ENCODE data around the gene SYNPR.

SYNPR gene

DNA sequence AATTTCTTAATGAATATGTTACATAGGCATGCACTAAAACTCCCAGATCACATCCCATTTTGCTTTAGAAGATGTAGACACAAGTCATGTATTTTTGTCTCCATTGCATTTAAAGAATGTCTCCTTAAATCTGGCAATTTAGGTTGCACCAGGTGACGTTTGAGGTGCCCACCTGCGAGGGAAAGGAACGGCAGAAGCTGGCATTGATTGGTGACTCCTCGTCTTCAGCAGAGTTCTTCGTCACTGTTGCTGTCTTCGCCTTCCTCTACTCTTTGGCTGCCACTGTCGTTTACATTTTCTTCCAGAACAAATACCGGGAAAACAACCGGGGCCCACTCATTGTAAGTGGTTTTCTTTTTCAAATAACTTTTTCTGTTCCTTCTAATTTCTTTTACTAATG is 278.3 kb downstream of the SYNPR start:
- DNase-seq (ENCODE audit: low spot score), result no peak

DNA sequence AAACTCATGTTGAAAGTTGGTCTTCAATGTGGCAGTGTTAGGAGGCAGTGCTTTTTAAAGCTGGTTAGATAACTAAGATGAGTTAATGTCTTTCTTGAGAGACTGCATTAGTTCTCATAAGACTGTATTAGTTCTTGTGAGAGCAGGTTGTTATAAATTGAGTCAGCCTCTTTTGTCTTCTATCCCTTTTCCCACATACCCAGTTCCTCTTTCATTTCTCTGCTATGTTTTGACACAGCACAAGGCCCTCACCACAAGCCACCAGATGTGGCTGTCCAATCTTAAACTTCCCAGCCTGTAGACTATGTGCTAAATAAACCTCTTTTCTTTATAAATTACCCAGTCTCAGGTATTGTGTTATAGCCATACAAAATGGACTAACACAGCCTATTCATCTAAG is 279.8 kb downstream of the SYNPR start:
- DNase-seq (ENCODE audit: low spot score), result no peak

DNA sequence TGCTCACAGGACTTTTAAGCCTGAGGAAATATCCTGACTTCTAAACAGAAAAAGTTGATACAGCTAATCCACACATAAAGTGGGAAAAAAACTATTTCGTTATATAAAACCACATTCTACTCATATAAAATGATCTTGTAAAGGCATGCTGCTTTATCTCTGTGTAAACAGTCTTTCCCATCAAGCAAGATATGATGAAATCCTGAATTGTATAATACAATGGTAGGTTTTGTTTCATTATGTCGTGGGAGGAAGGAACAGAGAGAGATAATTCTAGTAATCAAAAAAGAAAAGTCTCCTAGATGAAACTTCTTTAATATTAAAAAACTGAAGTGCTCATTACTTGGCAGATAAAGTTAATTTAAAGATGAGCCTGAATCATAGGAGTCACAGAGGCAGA is 281.8 kb downstream of the SYNPR start:
- no peak for DNase-seq (ENCODE audit: low spot score)

DNA sequence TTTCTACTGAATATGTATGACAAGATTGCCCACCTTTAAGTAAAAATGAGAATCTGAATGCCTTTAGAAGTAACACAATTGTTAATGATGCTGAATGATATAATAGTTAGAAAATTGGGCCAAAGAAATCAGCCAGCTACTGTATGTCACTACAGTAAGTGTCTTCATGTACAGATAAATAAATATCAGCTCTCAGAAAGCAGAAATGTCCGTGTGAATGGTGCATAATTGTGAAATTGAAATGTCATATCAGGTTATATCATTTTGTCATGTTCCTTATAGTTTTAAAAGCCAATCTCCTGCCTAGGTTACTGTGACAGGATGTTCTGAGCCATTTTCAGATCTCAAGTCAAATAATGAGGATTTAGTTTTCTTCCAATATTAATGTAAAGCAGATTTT is 283.8 kb downstream of the SYNPR start:
- DNase-seq (ENCODE audit: low spot score), result no peak

DNA sequence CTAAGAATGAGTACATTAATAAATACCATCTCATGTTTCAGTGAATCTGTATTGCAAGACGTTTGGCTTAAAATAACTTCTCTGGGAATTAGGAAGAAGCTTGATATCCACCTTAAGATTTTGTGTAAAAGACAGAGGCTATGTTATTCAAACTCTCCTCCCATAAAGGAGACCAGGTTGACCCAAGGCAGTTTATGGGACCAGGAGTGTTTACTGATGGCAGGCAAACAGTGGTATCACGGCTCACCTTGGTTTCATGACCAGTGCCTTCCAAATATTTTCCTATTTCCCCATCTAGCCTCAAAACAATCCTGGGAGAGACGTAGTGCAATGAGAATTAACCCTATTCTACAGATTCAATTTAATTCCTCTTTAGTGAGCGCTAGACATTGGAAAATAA is 284.2 kb downstream of the SYNPR start:
- DNase-seq (ENCODE audit: low spot score), result no peak

DNA sequence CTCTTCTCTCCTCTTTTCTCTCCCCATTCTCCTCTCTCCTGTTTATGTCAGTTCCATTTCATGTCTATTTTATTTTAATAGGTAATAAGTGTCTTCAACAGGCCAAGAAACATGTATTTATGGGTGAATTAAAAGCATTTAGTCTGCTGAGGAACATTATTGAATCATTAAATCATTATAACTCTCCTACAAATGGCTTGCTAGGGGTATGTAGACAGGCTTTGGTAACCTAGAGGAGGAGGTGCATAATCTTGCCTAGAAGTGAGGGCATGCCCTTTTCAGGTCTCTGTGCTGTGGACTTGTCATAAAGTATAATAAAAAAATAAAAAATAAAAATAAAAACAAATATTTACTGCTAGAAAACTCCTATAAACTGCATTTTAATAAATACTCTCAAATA is 285.5 kb downstream of the SYNPR start:
- DNase-seq (ENCODE audit: low spot score), result no peak

DNA sequence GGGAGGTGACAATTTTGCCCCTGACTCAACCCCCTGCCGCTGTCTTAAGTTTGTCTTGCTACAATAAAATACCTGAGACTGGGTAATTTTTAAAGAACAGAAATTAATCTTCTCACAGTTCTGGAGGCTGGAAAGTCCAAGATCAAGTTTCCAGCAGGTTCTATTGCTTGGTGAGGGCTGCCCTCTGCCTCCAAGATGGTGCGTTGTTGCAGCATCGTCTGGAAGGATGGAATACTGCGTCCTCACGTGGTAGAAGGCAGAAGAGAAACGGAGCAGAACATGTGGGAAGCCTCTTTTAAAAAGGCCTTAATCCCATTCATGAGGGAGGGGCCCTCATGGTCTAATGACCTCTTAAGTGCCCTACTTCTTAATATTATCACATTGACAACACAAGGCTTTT is 287.1 kb downstream of the SYNPR start:
- no peak for DNase-seq (ENCODE audit: low spot score)

DNA sequence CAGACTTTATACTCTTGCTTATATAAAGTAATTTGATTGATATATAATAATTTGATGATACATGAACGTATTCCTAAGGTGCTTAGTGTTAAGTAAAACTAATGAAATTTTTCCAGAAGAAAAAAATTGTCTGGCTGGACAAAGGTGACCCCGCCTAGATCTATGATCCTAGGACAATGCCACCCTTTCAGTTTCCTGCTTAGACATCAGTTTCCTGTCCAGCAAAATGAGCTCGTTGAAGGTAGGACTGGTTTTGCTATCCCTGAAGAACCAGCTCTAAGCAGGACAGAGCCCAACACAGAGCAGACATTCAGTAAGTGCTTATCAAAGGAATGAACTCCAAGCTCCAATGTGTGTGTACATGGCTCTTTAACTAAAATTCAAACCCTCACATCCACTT is 293.6 kb downstream of the SYNPR start:
- no peak for DNase-seq (ENCODE audit: low spot score)

DNA sequence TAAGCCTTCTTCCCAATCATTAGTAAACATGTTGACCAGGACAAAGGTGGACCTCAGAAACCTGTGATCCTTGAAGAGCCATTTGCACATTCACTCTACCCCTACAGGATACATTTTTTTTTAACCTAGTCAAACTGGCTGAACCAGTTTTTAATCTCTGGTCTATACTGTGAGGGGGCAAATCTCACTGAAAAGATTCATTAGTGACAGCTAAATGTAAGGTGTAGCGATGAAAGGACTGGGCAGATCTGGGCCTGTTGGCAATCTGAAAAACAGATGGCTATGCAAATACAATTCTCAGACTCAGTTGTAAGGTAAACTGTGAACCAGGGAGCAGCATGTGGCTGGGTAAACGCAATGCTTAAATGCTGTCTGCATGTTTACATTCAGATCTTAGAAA is 298.7 kb downstream of the SYNPR start:
- no peak for DNase-seq (ENCODE audit: low spot score)

DNA sequence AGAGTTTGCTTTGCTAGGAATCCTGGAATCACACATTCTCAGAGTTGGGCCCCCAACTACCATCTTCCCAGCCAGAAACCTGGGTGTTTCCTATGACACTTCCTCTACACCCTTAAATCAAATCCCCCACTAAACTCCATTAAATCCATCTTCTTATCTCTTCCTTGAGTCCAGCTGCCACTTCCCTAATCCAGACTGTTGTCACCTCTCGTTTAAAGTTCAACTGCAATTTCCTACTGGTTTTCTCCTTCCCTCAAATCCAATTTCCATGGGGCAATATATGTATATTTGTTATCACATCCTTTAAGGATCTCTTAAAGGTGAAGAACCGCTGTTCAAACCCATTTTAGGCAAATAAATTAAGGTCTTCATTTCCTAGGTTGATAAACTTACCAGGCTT is 300.8 kb downstream of the SYNPR start:
- no peak for DNase-seq (ENCODE audit: low spot score)

DNA sequence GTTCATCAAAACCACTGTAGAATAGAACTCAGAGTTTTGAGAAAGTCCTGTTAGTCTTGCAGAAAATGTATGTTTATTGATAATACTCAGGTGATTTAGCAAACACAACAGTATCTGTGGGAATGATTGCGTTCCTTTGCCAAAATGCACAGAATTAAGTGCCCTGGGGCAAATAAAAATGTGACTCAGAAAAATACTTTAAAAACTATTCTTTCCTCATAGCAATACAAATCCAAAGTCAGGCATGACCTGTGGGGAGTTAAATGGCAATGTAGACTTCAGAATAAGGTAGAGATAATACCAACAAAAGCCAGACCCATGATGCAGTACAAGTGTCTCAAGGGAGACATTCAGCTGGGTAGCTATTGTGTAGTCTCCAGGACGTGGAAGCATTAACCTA is 302.0 kb downstream of the SYNPR start:
- DNase-seq (ENCODE audit: low spot score), result no peak

DNA sequence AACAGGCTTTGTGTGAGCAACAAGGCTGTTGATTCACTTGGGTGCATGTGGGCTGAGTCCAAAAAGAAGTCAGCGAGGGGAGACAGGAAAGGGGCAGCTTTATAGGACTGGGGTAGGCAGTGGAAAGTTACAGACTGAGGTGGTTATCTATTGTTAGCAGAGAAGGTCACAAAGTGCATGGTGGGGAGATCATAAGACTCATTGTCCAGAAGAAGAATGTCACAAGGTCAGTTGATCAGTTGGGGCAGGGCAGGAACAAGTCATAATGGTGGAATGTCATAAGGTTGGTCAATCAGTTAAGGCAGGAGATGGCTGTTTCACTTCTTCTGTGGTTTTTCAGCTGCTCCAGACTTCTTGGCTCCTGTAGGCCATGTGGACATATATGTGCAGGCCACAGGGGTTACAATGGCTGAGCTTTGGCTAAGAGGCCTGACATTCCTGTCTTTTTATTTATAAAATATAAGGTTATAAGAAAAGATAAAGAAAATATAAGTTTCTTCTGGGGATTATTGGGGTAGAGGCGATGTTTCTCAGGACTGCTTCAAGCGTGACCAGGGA is 304.9 kb downstream of the SYNPR start:
- no peak for DNase-seq (ENCODE audit: low spot score)

DNA sequence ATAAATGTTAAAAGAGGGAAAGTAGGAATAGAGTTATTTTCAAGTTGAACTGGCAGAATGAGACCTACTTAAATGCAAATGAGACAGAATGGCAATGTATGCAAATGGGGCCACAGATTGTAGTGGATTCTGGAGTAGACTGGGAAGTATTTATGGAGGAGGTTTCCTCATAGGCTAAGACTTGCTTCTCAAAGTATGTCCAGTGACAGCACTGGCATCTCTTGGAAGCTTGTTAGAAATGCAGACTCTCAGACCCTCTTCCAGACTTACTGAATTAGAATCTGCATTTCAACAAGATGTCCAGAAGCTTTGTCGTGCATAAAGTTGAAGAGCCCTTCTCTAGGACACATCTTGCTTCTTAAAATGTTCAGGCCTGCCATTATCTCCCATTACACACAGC is 306.6 kb downstream of the SYNPR start:
- DNase-seq (ENCODE audit: low spot score), result no peak

DNA sequence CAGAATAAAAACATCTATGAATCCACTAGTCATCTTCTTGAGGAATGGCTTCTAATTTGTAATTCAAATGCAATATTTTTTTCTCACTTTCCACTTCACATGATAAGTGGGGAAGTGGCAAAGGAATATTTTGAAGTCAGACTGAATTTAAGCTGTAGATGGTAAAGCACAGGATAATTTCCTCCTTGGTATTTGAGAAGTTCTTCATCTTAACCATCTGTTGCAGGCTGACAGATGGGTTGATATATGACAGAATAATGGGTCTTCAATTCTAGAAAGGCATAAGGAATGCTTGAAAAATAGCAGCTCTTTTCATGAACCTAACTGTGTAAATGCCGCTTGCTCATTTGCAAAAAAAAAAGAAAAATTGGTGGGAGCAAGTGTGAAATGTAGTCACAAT is 307.8 kb downstream of the SYNPR start:
- DNase-seq (ENCODE audit: low spot score), result no peak

DNA sequence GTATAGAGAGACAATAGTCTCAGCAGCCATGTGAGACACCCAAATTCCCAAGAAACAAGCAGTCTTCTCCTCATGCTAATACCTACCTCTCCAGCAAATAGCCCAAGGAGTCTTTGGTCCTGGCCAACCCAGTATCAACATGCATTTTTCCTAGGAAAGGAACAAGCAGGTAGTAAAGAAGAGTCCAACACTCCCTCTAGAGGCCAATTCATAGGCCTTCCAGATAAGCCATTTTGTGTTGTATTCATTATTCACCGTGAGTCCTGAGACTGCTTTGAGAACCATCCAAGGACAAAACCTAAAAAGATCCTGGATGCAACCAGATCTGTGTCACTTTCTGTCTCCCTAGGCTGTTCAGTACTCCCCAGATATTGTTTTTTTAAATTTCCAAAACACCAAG is 310.8 kb downstream of the SYNPR start:
- DNase-seq (ENCODE audit: low spot score), result no peak

DNA sequence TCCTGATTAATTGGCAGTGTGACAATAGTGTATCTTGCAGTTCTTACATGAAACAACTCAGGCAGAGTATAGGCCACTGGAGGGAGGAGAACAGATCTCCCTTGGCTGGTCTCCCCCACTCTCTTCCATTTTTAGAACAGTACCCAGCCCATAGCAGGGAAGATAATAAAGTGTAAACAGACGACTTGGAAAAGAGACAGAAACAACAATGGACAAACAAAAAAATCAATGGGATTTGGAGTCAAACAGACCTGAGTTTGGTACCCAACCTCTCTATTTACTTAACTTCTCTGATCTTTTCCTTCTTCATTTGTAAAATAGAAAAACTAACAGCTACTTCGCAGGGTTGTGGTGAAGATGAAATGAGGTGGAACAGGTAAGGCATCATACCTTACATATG is 315.7 kb downstream of the SYNPR start:
- no peak for DNase-seq (ENCODE audit: low spot score)

DNA sequence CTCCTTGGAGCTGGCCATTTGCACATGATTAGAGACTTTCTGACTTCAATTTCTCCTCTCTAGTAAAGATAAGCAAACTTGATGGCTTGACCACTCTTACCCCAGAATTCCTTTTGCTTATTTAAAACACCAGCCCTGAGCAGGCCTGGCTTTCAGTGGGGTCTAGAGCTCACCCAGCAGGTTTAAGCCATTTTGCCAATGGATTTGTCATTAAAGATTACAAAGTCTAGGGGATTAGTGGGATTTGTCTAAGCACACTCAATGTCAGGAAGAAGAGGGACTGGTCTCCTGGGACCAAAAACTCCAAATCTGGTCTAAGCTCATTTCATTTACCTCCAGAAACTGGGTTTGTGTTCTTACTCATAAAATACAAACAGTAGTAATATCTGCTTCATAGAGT is 317.1 kb downstream of the SYNPR start:
- no peak for DNase-seq (ENCODE audit: low spot score)

DNA sequence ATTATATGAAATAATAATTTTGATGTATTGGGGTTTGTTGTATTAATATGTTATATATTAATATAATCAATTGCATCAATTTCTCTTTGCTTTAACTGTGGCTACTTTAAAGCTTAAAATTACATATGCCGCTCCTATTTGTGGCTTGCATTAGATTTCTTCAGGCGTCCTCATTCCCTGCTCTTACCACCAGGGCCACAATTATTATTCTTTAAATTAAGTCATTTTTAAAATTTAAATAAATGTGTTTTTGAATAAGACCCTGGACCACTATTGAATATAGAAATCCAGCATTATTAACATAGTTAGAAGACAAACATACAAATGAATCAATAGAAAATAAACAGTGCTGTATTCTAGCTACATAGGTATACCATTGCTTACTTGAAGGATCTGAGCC is 318.9 kb downstream of the SYNPR start:
- DNase-seq (ENCODE audit: low spot score), result no peak

DNA sequence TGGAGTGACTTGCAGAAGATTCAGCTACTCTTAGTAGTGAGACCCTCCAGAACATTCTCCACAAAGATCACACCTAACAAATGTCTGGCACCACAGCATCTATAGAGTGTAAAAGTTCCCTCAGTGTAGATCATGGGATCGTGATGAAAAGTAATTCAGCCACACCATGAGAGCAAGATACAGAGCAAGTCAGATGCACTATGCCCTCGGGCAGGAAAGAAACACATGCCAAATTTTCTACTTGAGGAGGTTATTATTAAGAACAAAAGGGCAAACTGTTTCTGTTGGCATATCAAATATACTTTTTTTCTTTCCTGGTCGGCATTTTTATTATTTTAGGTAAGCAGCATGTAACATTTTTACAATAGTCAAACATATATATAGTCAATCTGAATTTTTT is 329.6 kb downstream of the SYNPR start:
- no peak for DNase-seq (ENCODE audit: low spot score)

DNA sequence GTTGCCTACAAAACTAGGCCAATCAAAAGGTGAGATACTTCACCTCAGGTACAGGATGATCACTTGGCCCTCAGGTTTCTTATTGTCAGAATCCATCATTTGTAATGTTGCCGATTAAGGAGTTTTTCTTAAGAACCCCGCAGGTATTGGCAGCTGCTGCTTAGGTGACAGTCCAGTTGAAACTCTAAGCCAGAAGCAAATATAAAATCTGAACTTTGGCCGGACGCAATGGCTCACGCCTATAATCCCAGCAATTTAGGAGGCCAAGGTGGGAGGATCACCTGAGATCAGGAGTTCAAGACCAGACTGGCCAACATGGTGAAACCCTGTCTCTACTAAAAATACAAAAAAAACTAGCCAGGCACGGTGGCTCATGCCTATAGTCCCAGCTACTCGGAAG is 331.3 kb downstream of the SYNPR start:
- DNase-seq (ENCODE audit: low spot score), result no peak

DNA sequence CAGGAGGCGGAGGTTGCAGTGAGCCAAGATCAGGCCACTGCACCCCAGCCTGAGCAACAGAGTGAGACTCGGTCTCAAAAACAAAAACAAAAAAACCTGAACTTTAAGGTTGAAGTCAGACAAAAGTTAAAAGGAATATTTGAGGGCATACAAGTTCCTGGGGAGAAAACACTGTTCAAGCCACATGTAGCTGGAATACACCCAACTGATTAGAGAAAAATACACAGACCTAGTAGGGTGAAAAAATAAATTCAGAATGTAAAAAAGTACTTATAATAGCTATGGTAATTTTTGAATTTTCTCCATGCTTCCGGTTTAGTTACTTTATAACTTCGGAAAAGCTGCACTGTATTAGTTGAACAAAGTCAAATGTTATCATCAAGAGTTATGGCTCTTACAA is 331.7 kb downstream of the SYNPR start:
- no peak for DNase-seq (ENCODE audit: low spot score)

DNA sequence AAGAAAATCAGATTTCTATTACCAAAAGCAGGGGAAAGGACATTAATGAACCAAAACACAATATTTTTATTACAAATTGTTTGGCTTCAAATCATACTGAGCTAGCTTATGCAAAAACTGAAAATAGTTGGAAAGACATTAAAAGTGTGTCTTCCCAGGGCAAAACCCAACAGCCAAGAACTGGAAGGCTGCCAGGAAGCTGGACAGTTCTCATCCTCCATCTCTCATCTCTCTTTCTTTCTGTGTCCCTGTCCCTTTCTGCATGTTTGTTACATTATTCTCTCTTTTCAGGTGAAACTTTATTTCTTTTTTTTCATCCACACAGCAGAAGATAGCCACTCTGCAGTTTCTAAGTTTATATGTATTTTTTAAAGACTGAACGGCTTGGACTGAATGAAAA is 333.3 kb downstream of the SYNPR start:
- no peak for DNase-seq (ENCODE audit: low spot score)

DNA sequence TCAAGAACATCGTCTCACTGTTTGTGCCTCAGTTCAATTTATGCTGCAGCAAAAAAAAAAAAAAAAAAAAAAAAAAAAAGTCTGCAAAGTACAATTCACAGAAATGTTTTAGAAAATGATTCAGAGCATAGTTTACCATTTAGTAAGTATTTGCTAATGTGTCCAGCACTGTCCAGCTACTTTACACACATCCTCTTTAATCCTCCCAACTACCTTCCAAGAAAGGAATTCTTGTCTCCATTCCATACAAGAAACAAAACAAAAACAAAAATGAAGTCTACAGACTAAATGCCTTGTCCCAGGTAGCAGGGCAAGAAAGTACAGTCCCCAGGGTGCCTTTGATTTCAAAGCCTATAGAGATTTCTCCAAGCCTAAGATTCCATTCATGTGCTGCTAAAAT is 335.5 kb downstream of the SYNPR start:
- DNase-seq (ENCODE audit: low spot score), result peak; percentile 24

DNA sequence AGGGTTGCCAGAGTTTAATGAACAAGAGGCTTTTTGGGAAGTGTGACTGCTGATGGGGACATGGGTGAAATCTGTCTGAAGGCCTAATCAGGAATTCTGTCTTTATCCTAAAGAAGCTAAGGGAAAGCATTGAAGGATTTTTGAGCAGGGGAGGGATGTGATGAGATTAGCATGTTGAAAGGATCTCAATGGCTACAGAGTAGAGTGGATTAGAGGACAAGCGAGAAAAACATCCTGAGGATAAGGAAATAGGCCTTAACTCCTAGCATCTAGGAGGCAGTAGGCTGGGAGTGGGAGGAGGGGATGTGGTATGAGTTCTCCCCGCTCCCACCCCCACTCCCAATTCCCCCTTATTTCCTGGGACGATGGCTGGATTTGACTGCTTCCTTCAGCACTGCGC is 339.3 kb downstream of the SYNPR start:
- DNase-seq (ENCODE audit: low spot score), result no peak

DNA sequence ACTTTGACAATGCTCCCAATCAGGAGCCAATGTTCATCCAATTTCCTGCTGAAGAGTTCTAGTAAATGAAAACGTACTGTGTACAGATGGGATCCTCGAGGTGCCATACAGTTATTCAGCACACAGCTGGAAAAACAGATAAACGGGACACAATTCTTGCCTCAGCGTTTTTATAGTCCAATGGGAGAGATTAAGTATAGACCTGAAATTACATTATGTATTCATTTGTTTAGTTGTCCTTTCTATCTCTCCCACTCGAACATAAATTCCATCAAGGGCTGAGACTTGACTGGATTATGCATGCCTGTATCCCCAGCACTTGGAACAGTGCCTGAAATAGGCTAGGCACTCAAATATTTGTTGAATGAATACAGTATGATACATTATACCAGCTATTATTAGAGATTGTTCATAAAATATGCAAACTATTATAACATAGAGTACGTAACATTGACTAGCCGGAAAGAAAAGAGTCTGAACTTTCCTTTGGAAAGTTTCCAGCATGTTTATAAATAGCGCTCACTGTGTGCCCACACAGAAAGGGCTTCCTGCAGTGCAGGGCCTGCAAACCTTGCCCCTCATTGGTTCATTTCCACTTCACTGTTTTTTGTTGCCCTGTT is 346.9 kb downstream of the SYNPR start:
- DNase-seq (ENCODE audit: low spot score), result peak; percentile 55

All from hepatic stellate cell (primary cell).